Measurements from ENCODE around the gene PRDM16. TPM values are rescaled to one million over a fixed set of nuclear protein-coding genes. Genes with fewer than 3 reads are reported as not detected.

Gene PRDM16
- total RNA-seq, 4 donors from 2014 or later = 5.4 to 13.2 (median 7.7) TPM

- no peak overlapping the region for H3K4me3 ChIP-seq
- H3K4me1 ChIP-seq = peaks cover 0 to 13% (median 0%) of the 10 kb centered on the region in 4 donors
- H3K9me3 ChIP-seq = no peaks in the 10 kb centered on the region
- TF ChIP-seq POLR2A (IDR thresholded peaks at IDR 0.05) = no peak
- no peaks in the 10 kb centered on the region for H3K36me3 ChIP-seq
- H3K27ac ChIP-seq = no peak overlapping the region
- DNase-seq = no peak
- H3K27me3 ChIP-seq = no peaks in the 10 kb centered on the region
Observed at GRCh38 chr1:3211582-3212375, 142.8 kb downstream of the PRDM16 start.

- no peaks in the 10 kb centered on the region for H3K36me3 ChIP-seq
- no peak overlapping the region for H3K27ac ChIP-seq
- H3K27me3 ChIP-seq = no peaks in the 10 kb centered on the region
- no peak for DNase-seq
- TF ChIP-seq POLR2A (IDR thresholded peaks at IDR 0.05) (no peak), CTCF (IDR thresholded peaks at IDR 0.05) (no peak)
- H3K9me3 ChIP-seq = no peaks in the 10 kb centered on the region
- H3K4me3 ChIP-seq = no peak overlapping the region
- peaks cover 0 to 23% (median 0%) of the 10 kb centered on the region in 4 donors for H3K4me1 ChIP-seq
Observed at GRCh38 chr1:3212453-3213355, 143.7 kb downstream of the PRDM16 start.

- H3K4me1 ChIP-seq = peaks cover 0 to 31% (median 0%) of the 10 kb centered on the region in 4 donors
- no peak overlapping the region for H3K4me3 ChIP-seq
- no peaks in the 10 kb centered on the region for H3K36me3 ChIP-seq
- peak overlapping the region in 3 of 4 donors; percentile 13 to 41 (median 25) for H3K27ac ChIP-seq
- peak in 2 of 3 donors; percentile 81 to 87 for DNase-seq
- H3K9me3 ChIP-seq = no peaks in the 10 kb centered on the region
- TF ChIP-seq CTCF (IDR thresholded peaks at IDR 0.05) = no peak
- no peak for TF ChIP-seq POLR2A (IDR thresholded peaks at IDR 0.05)
- H3K27me3 ChIP-seq = no peaks in the 10 kb centered on the region
Observed at GRCh38 chr1:3213730-3214129, 144.7 kb downstream of the PRDM16 start.

GRCh38 chr1:3215198-3216014, 146.4 kb downstream of the PRDM16 start:
- TF ChIP-seq CTCF (IDR thresholded peaks at IDR 0.05) = no peak
- no peak for TF ChIP-seq POLR2A (IDR thresholded peaks at IDR 0.05)
- Histone ChIP-seq H3K4me3 (no peak overlapping the region), H3K27ac (no peak overlapping the region), H3K36me3 (no peaks in the 10 kb centered on the region), H3K27me3 (no peaks in the 10 kb centered on the region), H3K4me1 (peaks cover 0 to 48% (median 0%) of the 10 kb centered on the region in 4 donors), H3K9me3 (no peaks in the 10 kb centered on the region)
- no peak for DNase-seq

- TF ChIP-seq POLR2A (IDR thresholded peaks at IDR 0.05) (no peak), CTCF (IDR thresholded peaks at IDR 0.05) (no peak)
- H3K27ac ChIP-seq = no peak overlapping the region
- H3K4me3 ChIP-seq = no peak overlapping the region
- no peaks in the 10 kb centered on the region for H3K27me3 ChIP-seq
- no peaks in the 10 kb centered on the region for H3K36me3 ChIP-seq
- H3K9me3 ChIP-seq = no peaks in the 10 kb centered on the region
- H3K4me1 ChIP-seq = peaks cover 0 to 54% (median 0%) of the 10 kb centered on the region in 4 donors
- DNase-seq = no peak
Observed at GRCh38 chr1:3216015-3216391, 147.0 kb downstream of the PRDM16 start.
